ENCODE data around the gene FDX2.

GRCh38 chr19:10320602-10321416, 5.0 kb upstream of the FDX2 start:
- no peak for TF ChIP-seq CTCF (IDR thresholded peaks at IDR 0.05; ENCODE audit: borderline replicate concordance, extremely low read depth, low read length, poor library complexity, severe bottlenecking)
- TF ChIP-seq EZH2 (IDR thresholded peaks at IDR 0.05; ENCODE audit: borderline replicate concordance, low read depth, low read length, severe bottlenecking): no peak

Data from DND-41 (cell line).